Common myeloid progenitor, CD34-positive (primary cell): ENCODE results near the gene KLRG1.
A peak's percentile ranks its signal among the peaks of the same experiment; 100 is the strongest.

Source experiments
- CTCF ChIA-PET: fragments of 350-600 bp; sonication (Branson Sonifier 250); formaldehyde crosslinking; loops from one replicate; lab custom pipeline; 2021; ENCODE audit warnings: antibody characterized with exemption; lab: Charles Lee
- POLR2A ChIA-PET: fragments of 350-600 bp; sonication (Branson Sonifier 250); formaldehyde crosslinking; loops from one replicate; lab custom pipeline; 2021; ENCODE audit warnings: antibody characterized with exemption; lab: Charles Lee
- DNase-seq, 3 donors: peaks; one replicate each; pipeline versions ENCODE4 v3.0.0 to v3.0.0-alpha.2; 2013
- H3K27ac ChIP-seq, 2 experiments: 1 replicate in 1 of 2; 2 replicates in 1 of 2; pipeline ENCODE4 v1.7.0; 2013; ENCODE audit warnings: inconsistent platforms in 2 of 2, low read length in 2 of 2, mild to moderate bottlenecking in 2 of 2, low read depth in 1 of 2, moderate library complexity in 1 of 2; ENCODE audit not compliant: severe bottlenecking in 2 of 2, insufficient read depth in 1 of 2, poor library complexity in 1 of 2
- H3K27me3 ChIP-seq, 5 experiments: replicated peaks in 2 of 5; 1 replicate in 3 of 5; 2 replicates in 2 of 5; pipeline versions ENCODE4 v1.6.1 to v1.7.0; 2013; ENCODE audit warnings: low read length in 4 of 5, mild to moderate bottlenecking in 2 of 5, moderate library complexity in 2 of 5, inconsistent platforms in 1 of 5; ENCODE audit not compliant: insufficient read depth in 5 of 5, control insufficient read depth in 4 of 5
- H3K36me3 ChIP-seq, 4 experiments: 1 replicate in 2 of 4; 2 replicates in 2 of 4; pipeline versions ENCODE4 v1.6.1 to v1.7.0; 2013; ENCODE audit warnings: low read length in 3 of 4, control low read depth in 1 of 4, mild to moderate bottlenecking in 1 of 4; ENCODE audit not compliant: control insufficient read depth in 4 of 4, insufficient read depth in 4 of 4
- H3K4me1 ChIP-seq, 4 experiments: 1 replicate in 3 of 4; 2 replicates in 1 of 4; pipeline versions ENCODE4 v1.6.1 to v1.7.1; 2013; ENCODE audit warnings: low read length in 3 of 4, mild to moderate bottlenecking in 3 of 4, control low read depth in 1 of 4, inconsistent platforms in 1 of 4, moderate library complexity in 1 of 4; ENCODE audit not compliant: control insufficient read depth in 4 of 4, insufficient read depth in 4 of 4; ENCODE audit errors: control extremely low read depth in 1 of 4
- H3K4me3 ChIP-seq, 7 experiments: 1 replicate in 4 of 7; 2 replicates in 3 of 7; pipeline versions ENCODE4 v1.5.1 to v1.7.0; 2013; ENCODE audit warnings: mild to moderate bottlenecking in 7 of 7, low read length in 6 of 7, moderate library complexity in 6 of 7, inconsistent platforms in 2 of 7, low read depth in 2 of 7, control low read depth in 1 of 7; ENCODE audit not compliant: insufficient read depth in 4 of 7, control insufficient read depth in 1 of 7; ENCODE audit errors: extremely low read depth in 1 of 7
- H3K9me3 ChIP-seq, 5 experiments: 1 replicate in 4 of 5; 2 replicates in 1 of 5; pipeline versions ENCODE4 v1.6.1 to v1.7.1; 2013; ENCODE audit warnings: low read length in 4 of 5, mild to moderate bottlenecking in 2 of 5, inconsistent platforms in 1 of 5, low read depth in 1 of 5, moderate library complexity in 1 of 5; ENCODE audit not compliant: control insufficient read depth in 4 of 5, insufficient read depth in 2 of 5; ENCODE audit errors: control extremely low read depth in 1 of 5
- WGBS: methylation state at CpG from one replicate; pipeline ENCODE4 v1.1.5; 2013; ENCODE audit not compliant: insufficient coverage; 5-methylcytosine and 5-hydroxymethylcytosine counted together

KLRG1 gene

GRCh38 chr12:9037431-9037830 lies 48.1 kb downstream of the KLRG1 start:
- peaks cover 0 to 2% (median 0%) of the 10 kb centered on the region in 4 experiments for H3K4me1 ChIP-seq
- CTCF ChIA-PET = interaction anchor here (0.9 to 9.7 kb wide), 9 partner anchors 10 to 358 kb away, joined by 3 to 151 read pairs (median 4); partner anchors contain the start of gene M6PR
- H3K27ac ChIP-seq = no peak overlapping the region
- no peak overlapping the region for H3K4me3 ChIP-seq
- H3K36me3 ChIP-seq = no peaks in the 10 kb centered on the region
- no peaks in the 10 kb centered on the region for H3K27me3 ChIP-seq
- POLR2A ChIA-PET = no interaction called here
- no CpG with 5 or more reads among the region's 3 CpGs for WGBS
- DNase-seq = no peak
- H3K9me3 ChIP-seq = no peaks in the 10 kb centered on the region

GRCh38 chr12:9039397-9039977 lies 50.1 kb downstream of the KLRG1 start:
- H3K27me3 ChIP-seq = no peaks in the 10 kb centered on the region
- no peaks in the 10 kb centered on the region for H3K9me3 ChIP-seq
- 60% methylated on average over 1 of the region's 3 CpGs for WGBS
- no peak overlapping the region for H3K4me3 ChIP-seq
- peak; percentile 49 to 68 (median 66) for DNase-seq
- H3K27ac ChIP-seq = no peak overlapping the region
- ChIA-PET POLR2A (interaction anchor here (0.5 kb wide), 1 partner anchor 331 kb away, joined by 5 read pairs; no protein-coding TSS in a partner anchor), CTCF (interaction anchor here (0.7 to 9.7 kb wide), 15 partner anchors 11 to 384 kb away, joined by 3 to 151 read pairs (median 3); partner anchors contain the start of gene M6PR)
- H3K4me1 ChIP-seq = no peaks in the 10 kb centered on the region
- no peaks in the 10 kb centered on the region for H3K36me3 ChIP-seq

- no peaks in the 10 kb centered on the region for H3K36me3 ChIP-seq
- DNase-seq = no peak
- no peaks in the 10 kb centered on the region for H3K27me3 ChIP-seq
- H3K27ac ChIP-seq = no peak overlapping the region
- WGBS = 90% methylated on average over 4 of the region's 5 CpGs
- ChIA-PET CTCF (interaction anchor here (1.0 to 3.0 kb wide), 4 partner anchors 10 to 91 kb away, joined by 3 to 22 read pairs (median 4); partner anchors contain the start of gene M6PR), POLR2A (no interaction called here)
- peaks cover 0 to 1% (median 0%) of the 10 kb centered on the region in 5 experiments for H3K9me3 ChIP-seq
- no peak overlapping the region for H3K4me3 ChIP-seq
- H3K4me1 ChIP-seq = no peaks in the 10 kb centered on the region
These were observed 51.3 kb downstream of the KLRG1 start for GRCh38 chr12:9040484-9041186.

- no peak overlapping the region for H3K4me3 ChIP-seq
- no peak for DNase-seq
- no peaks in the 10 kb centered on the region for H3K27me3 ChIP-seq
- no peaks in the 10 kb centered on the region for H3K4me1 ChIP-seq
- H3K27ac ChIP-seq = no peak overlapping the region
- CTCF ChIA-PET = interaction anchor here (1.0 to 3.0 kb wide), 7 partner anchors 8 to 360 kb away, joined by 3 to 22 read pairs (median 3); partner anchors contain the start of gene M6PR
- WGBS = 100% methylated on average over 1 of the region's 1 CpG
- POLR2A ChIA-PET = interaction anchor here (0.6 kb wide), 1 partner anchor 83 kb away, joined by 3 read pairs; no protein-coding TSS in a partner anchor
- peaks cover 0 to 7% (median 1%) of the 10 kb centered on the region in 5 experiments for H3K9me3 ChIP-seq
- H3K36me3 ChIP-seq = no peaks in the 10 kb centered on the region
These were observed 52.0 kb downstream of the KLRG1 start for GRCh38 chr12:9041321-9041720.

GRCh38 chr12:9043766-9044165 lies 54.4 kb downstream of the KLRG1 start:
- Histone ChIP-seq H3K36me3 (no peaks in the 10 kb centered on the region), H3K4me3 (no peak overlapping the region), H3K27me3 (no peaks in the 10 kb centered on the region), H3K9me3 (peaks cover 0 to 7% (median 1%) of the 10 kb centered on the region in 5 experiments), H3K27ac (no peak overlapping the region), H3K4me1 (no peaks in the 10 kb centered on the region)
- 100% methylated on average over 2 of the region's 2 CpGs for WGBS
- no peak for DNase-seq
- POLR2A ChIA-PET = no interaction called here
- CTCF ChIA-PET = interaction anchor here (2.8 kb wide), 1 partner anchor 11 kb away, joined by 9 read pairs; no protein-coding TSS in a partner anchor

- 100% methylated on average over 1 of the region's 1 CpG for WGBS
- Histone ChIP-seq H3K27me3 (no peaks in the 10 kb centered on the region), H3K27ac (no peak overlapping the region), H3K4me1 (peaks cover 0 to 2% (median 0%) of the 10 kb centered on the region in 4 experiments), H3K9me3 (peaks cover 0 to 7% (median 1%) of the 10 kb centered on the region in 5 experiments), H3K36me3 (no peaks in the 10 kb centered on the region), H3K4me3 (no peak overlapping the region)
- POLR2A ChIA-PET = no interaction called here
- CTCF ChIA-PET = interaction anchor here (0.8 to 1.0 kb wide), 2 partner anchors 9 kb away, joined by 4 read pairs; no protein-coding TSS in a partner anchor
- DNase-seq = no peak
These were observed 57.8 kb downstream of the KLRG1 start for GRCh38 chr12:9047105-9047504.
